IMR-90 (cell line): ENCODE measurements around the gene BDH1. TPM values are rescaled to one million over a fixed set of nuclear protein-coding genes. Genes with fewer than 3 reads are reported as not detected.

ENCODE experiments used
- ATAC-seq: fragments of 200-7000 bp; cut with Tn5 transposase; 2 replicates; pipeline ENCODE4 v1.9.1; 2020; ENCODE audit warnings: low read depth, mild to moderate bottlenecking, moderate library complexity
- BruUV-seq: library from RNA; stranded (reverse); fragments of 400-500 nt; replicated peaks from 2 replicates; lab custom pipeline; 2021; lab: Mats Ljungman, UMichigan
- CTCF ChIA-PET: fragments of 300-600 bp; formaldehyde crosslinking; extraction: SDS; loops from one replicate; lab custom pipeline; 2021; ENCODE audit warnings: antibody characterized with exemption; lab: Yijun Ruan, JAX
- POLR2A ChIA-PET: fragments of 300-600 bp; sonication (Branson Sonifier 250); formaldehyde crosslinking; loops from one replicate; lab custom pipeline; 2022; ENCODE audit warnings: antibody characterized with exemption; ENCODE audit not compliant: unreplicated experiment; lab: Charles Lee
- DNase-seq: peaks from one replicate; pipeline ENCODE4 v3.0.0; 2013
- H2AFZ ChIP-seq: replicated peaks from 2 replicates; pipeline ENCODE3; 2013; ENCODE audit warnings: low read length, mild to moderate bottlenecking; ENCODE audit not compliant: poor library complexity
- H2AK5ac ChIP-seq: 2 replicates; pipeline ENCODE4 v1.6.1; 2013; ENCODE audit warnings: low read depth, low read length, inconsistent platforms
- H2AK9ac ChIP-seq: replicated peaks from 2 replicates; pipeline ENCODE3; 2013; ENCODE audit warnings: mild to moderate bottlenecking, low read depth, low read length, moderate library complexity; ENCODE audit not compliant: poor library complexity
- H2BK120ac ChIP-seq: 2 replicates; pipeline ENCODE4 v1.6.1; 2013; ENCODE audit warnings: low read depth, low read length, inconsistent platforms
- H2BK15ac ChIP-seq: 3 replicates; pipeline ENCODE4 v1.6.1; 2013; ENCODE audit warnings: low read depth, low read length, inconsistent platforms
- H2BK20ac ChIP-seq: 2 replicates; pipeline ENCODE4 v1.6.1; 2013; ENCODE audit warnings: low read depth, mild to moderate bottlenecking, inconsistent platforms, low read length, moderate library complexity
- H2BK5ac ChIP-seq: 2 replicates; pipeline ENCODE4 v1.6.1; 2013; ENCODE audit warnings: mild to moderate bottlenecking, low read depth, low read length, inconsistent platforms; ENCODE audit not compliant: poor library complexity, severe bottlenecking
- H3K14ac ChIP-seq: replicated peaks from 2 replicates; pipeline ENCODE4 v1.6.1; 2013; ENCODE audit warnings: low read depth, low read length, inconsistent platforms
- H3K18ac ChIP-seq: 2 replicates; pipeline ENCODE4 v1.6.1; 2013; ENCODE audit warnings: low read depth, low read length, control low read depth
- H3K23ac ChIP-seq: 2 replicates; pipeline ENCODE4 v1.6.1; 2013; ENCODE audit warnings: low read depth, low read length, inconsistent platforms
- H3K27ac ChIP-seq: 2 replicates; pipeline ENCODE4 v1.5.1; 2013; ENCODE audit warnings: mild to moderate bottlenecking, control low read depth, low read length; ENCODE audit not compliant: insufficient read depth
- H3K27me3 ChIP-seq: 2 replicates; pipeline ENCODE4 v1.6.1; 2013; ENCODE audit warnings: low read length; ENCODE audit not compliant: control insufficient read depth, insufficient read depth
- H3K36me3 ChIP-seq: 2 replicates; pipeline ENCODE4 v1.6.1; 2013; ENCODE audit warnings: low read length, mixed read lengths; ENCODE audit not compliant: control insufficient read depth, insufficient read depth
- H3K4ac ChIP-seq: 2 replicates; pipeline ENCODE4 v1.6.1; 2013; ENCODE audit warnings: low read depth, low read length, inconsistent platforms
- H3K4me1 ChIP-seq: 2 replicates; pipeline ENCODE4 v1.6.1; 2013; ENCODE audit warnings: low read length, mixed read lengths; ENCODE audit not compliant: control insufficient read depth, insufficient read depth
- H3K4me2 ChIP-seq: 2 replicates; pipeline ENCODE4 v1.6.1; 2013; ENCODE audit warnings: low read depth, mild to moderate bottlenecking, control low read depth, low read length, moderate library complexity
- H3K4me3 ChIP-seq: 2 replicates; pipeline ENCODE4 v1.5.1; 2013; ENCODE audit warnings: low read depth, mild to moderate bottlenecking, control low read depth, low read length, moderate library complexity; ENCODE audit not compliant: insufficient read depth
- H3K56ac ChIP-seq: 2 replicates; pipeline ENCODE4 v1.6.1; 2013; ENCODE audit warnings: low read length, inconsistent platforms; ENCODE audit not compliant: insufficient read depth; ENCODE audit errors: extremely low read depth
- H3K79me1 ChIP-seq, 2 experiments: 2 replicates each; pipeline ENCODE4 v1.6.1; 2013; ENCODE audit warnings: low read length in 2 of 2, inconsistent platforms in 1 of 2, low read depth in 1 of 2
- H3K9ac ChIP-seq: 2 replicates; pipeline ENCODE4 v1.6.1; 2013; ENCODE audit warnings: low read depth, low read length, control low read depth
- H3K9me1 ChIP-seq: 2 replicates; pipeline ENCODE4 v1.6.1; 2013; ENCODE audit warnings: low read length, inconsistent platforms; ENCODE audit not compliant: insufficient read depth
- H3K9me3 ChIP-seq: 2 replicates; pipeline ENCODE4 v1.6.1; 2013; ENCODE audit warnings: low read length; ENCODE audit not compliant: control insufficient read depth, insufficient read depth
- H4K20me1 ChIP-seq: 2 replicates; pipeline ENCODE4 v1.6.1; 2013; ENCODE audit warnings: low read length, inconsistent platforms; ENCODE audit not compliant: insufficient read depth
- H4K5ac ChIP-seq: 2 replicates; pipeline ENCODE4 v1.6.1; 2013; ENCODE audit warnings: mild to moderate bottlenecking, low read depth, low read length, control low read depth
- H4K8ac ChIP-seq, 2 experiments: 2 replicates each; pipeline ENCODE4 v1.6.1; 2013; ENCODE audit warnings: low read depth in 2 of 2, low read length in 2 of 2, control low read depth in 1 of 2, inconsistent platforms in 1 of 2
- H4K91ac ChIP-seq: 2 replicates; pipeline ENCODE4 v1.6.1; 2013; ENCODE audit warnings: low read depth, low read length, inconsistent platforms; ENCODE audit not compliant: insufficient read depth
- CEBPB ChIP-seq: IDR thresholded peaks from 2 replicates; pipeline ENCODE4 v1.6.1; 2012; ENCODE audit warnings: low read depth, low read length, improper control_type of control experiment
- CHD1 ChIP-seq: IDR thresholded peaks from 2 replicates; pipeline ENCODE4 v1.6.1; 2012; ENCODE audit warnings: low read depth, low read length, improper control_type of control experiment
- MXI1 ChIP-seq: IDR thresholded peaks from 2 replicates; pipeline ENCODE4 v1.6.1; 2012; ENCODE audit warnings: low read depth, mild to moderate bottlenecking, low read length, moderate library complexity, borderline replicate concordance
- POLR2A ChIP-seq: IDR thresholded peaks from 2 replicates; pipeline ENCODE4 v1.6.1; 2012; ENCODE audit warnings: mild to moderate bottlenecking, low read depth, low read length
- RAD21 ChIP-seq: IDR thresholded peaks from 2 replicates; pipeline ENCODE4 v1.6.1; 2012; ENCODE audit warnings: low read length, improper control_type of control experiment
- USF2 ChIP-seq: fragments of 150-350 bp; IDR thresholded peaks from 2 replicates; pipeline ENCODE4 v1.6.1; 2017; ENCODE audit warnings: mild to moderate bottlenecking, antibody characterized with exemption, low read length, low read depth
- WGBS, 2 experiments: methylation state at CpG; one replicate each; pipeline versions ENCODE4 v1.1.5 to v1.1.7; 2013; ENCODE audit warnings: missing lambda C conversion rate in 2 of 2; ENCODE audit not compliant: insufficient read length in 1 of 2; ENCODE audit errors: extremely low coverage in 2 of 2; 5-methylcytosine and 5-hydroxymethylcytosine counted together
- dilution Hi-C: fragments of 300-500 bp; cut with HindIII; formaldehyde crosslinking; loops from one replicate; pipeline ENCODE4 v1.14.3; 2018; ENCODE audit warnings: low sequenced_read_pairs; ENCODE audit not compliant: unreplicated experiment
- in situ Hi-C: fragments of 300-500 bp; cut with MboI; formaldehyde crosslinking; loops from 3 replicates; pipeline ENCODE4 v1.14.3; 2019; ENCODE audit warnings: low sequenced_read_pairs, inconsistent platforms, mixed read lengths
- intact Hi-C: fragments of 100-400 bp; cut with micrococcal nuclease; formaldehyde crosslinking; loops from 2 replicates; pipeline ENCODE4 v1.10.0; 2022
- polyA plus RNA-seq, 3 experiments: library from polyadenylated mRNA; depleted of rRNA; stranded (reverse); fragments of >200 nt; gene quantifications; 2 replicates each; pipeline ENCODE4 v1.2.3, GENCODE V29; 2012; ENCODE audit warnings: low replicate concordance in 1 of 3
- total RNA-seq: library from RNA; depleted of rRNA; stranded (reverse); fragments of >200 nt; gene quantifications from 2 replicates; pipeline ENCODE4 v1.2.3, GENCODE V29; 2012
- TF ChIP-seq, protein P1 (sequence below): fragments of 150-350 bp; IDR thresholded peaks from 2 replicates; pipeline ENCODE4 v1.6.1; 2016; ENCODE audit warnings: low read depth, mild to moderate bottlenecking, low read length, moderate library complexity, borderline replicate concordance
- TF ChIP-seq, protein P2 (sequence below): conservative IDR thresholded peaks from 2 replicates; pipeline ENCODE4 v1.5.1; 2012; ENCODE audit warnings: mild to moderate bottlenecking, low read depth, low read length, improper control_type of control experiment

BDH1 gene
- total and polyA plus RNA-seq, 2 of the 4 experiments (the other 2 are of a cell fraction), result 2.7 to 4.4 TPM

DNA sequence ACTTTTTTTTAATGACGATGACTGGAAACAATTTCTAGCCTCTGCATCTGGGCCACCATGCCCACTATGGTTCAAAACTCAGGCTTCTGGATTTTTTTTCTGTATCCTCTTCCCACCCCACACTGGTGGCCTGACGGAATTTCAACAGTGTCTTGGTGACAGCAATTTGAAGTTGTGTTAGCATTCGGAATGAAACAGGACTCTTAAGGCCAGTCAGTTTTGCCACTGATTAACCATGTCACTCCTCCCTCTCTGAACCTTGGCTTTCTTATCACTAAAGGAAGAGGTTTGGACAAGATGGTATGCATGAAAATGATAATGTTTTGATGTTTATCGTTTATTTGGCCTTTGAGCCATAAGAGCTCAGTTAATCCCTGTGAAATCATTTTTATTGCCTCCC, 41.6 kb upstream of the BDH1 start:
- Histone ChIP-seq H3K56ac (no peak overlapping the region), H2BK20ac (no peak overlapping the region), H3K36me3 (no peaks in the 10 kb centered on the region), H3K79me1 (no peaks in the 10 kb centered on the region), H3K27me3 (0 out of 2 replicates have a peak, but pooled peaks cover 2% of the 10 kb centered on the region), H2BK15ac (no peak overlapping the region), H3K4me2 (no peak overlapping the region), H4K91ac (no peak overlapping the region), H3K9ac (no peak overlapping the region), H2AK5ac (no peak overlapping the region), H3K23ac (no peak overlapping the region), H3K4me3 (no peak overlapping the region), H3K18ac (no peak overlapping the region), H2BK5ac (no peak overlapping the region), H3K27ac (no peak overlapping the region), H4K5ac (no peak overlapping the region), H2BK120ac (no peak overlapping the region), H4K8ac (no peak overlapping the region), H2AK9ac (no peak overlapping the region), H3K9me1 (no peaks in the 10 kb centered on the region), H3K14ac (no peak overlapping the region), H2AFZ (no peak overlapping the region), H3K9me3 (no peaks in the 10 kb centered on the region), H3K4me1 (peaks cover 3% of the 10 kb centered on the region; the same call in 1 of the 2 replicates), H4K20me1 (peaks cover 8% of the 10 kb centered on the region; the same call in 1 of the 2 replicates), H3K4ac (no peak overlapping the region)
- intact Hi-C loops, result no loop called here
- no TSS peak for BruUV-seq
- no peak for DNase-seq
- in situ Hi-C loops, result no loop called here
- ChIA-PET POLR2A (no interaction called here), CTCF (interaction anchor here (1.0 kb wide), 1 partner anchor 15 kb away, joined by 3 read pairs; no protein-coding TSS in a partner anchor)
- TF ChIP-seq USF2 (no peak), RAD21 (no peak), CHD1 (no peak), MXI1 (no peak), CEBPB (no peak), POLR2A (no peak)
- TF ChIP-seq, protein P1, sequence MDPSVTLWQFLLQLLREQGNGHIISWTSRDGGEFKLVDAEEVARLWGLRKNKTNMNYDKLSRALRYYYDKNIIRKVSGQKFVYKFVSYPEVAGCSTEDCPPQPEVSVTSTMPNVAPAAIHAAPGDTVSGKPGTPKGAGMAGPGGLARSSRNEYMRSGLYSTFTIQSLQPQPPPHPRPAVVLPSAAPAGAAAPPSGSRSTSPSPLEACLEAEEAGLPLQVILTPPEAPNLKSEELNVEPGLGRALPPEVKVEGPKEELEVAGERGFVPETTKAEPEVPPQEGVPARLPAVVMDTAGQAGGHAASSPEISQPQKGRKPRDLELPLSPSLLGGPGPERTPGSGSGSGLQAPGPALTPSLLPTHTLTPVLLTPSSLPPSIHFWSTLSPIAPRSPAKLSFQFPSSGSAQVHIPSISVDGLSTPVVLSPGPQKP, result no peak
- TF ChIP-seq, protein P2, sequence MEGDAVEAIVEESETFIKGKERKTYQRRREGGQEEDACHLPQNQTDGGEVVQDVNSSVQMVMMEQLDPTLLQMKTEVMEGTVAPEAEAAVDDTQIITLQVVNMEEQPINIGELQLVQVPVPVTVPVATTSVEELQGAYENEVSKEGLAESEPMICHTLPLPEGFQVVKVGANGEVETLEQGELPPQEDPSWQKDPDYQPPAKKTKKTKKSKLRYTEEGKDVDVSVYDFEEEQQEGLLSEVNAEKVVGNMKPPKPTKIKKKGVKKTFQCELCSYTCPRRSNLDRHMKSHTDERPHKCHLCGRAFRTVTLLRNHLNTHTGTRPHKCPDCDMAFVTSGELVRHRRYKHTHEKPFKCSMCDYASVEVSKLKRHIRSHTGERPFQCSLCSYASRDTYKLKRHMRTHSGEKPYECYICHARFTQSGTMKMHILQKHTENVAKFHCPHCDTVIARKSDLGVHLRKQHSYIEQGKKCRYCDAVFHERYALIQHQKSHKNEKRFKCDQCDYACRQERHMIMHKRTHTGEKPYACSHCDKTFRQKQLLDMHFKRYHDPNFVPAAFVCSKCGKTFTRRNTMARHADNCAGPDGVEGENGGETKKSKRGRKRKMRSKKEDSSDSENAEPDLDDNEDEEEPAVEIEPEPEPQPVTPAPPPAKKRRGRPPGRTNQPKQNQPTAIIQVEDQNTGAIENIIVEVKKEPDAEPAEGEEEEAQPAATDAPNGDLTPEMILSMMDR, result no peak
- WGBS, 2 experiments, result no CpG with 5 or more reads among the region's 4 CpGs
- dilution Hi-C loops, result no loop called here
- no peak for ATAC-seq
